Right ventricle myocardium inferior (tissue), 1 donor: ENCODE data around the gene ABCC9. TPM values are rescaled to one million over a fixed set of nuclear protein-coding genes. Genes with fewer than 3 reads are reported as not detected.

Experiments
- ATAC-seq: fragments of 200-7000 bp; cut with Tn5 transposase; one replicate; pipeline ENCODE4 v1.9.1; 2020; ENCODE audit warnings: mild to moderate bottlenecking, moderate library complexity
- DNase-seq: peaks from one replicate; pipeline ENCODE4 v3.0.0; 2021; ENCODE audit errors: missing footprints
- intact Hi-C: fragments of 100-400 bp; cut with DNase I; formaldehyde crosslinking; loops from one replicate; pipeline ENCODE4 v1.11.0; 2022
- total RNA-seq: library from RNA; stranded (reverse); fragmentation: NEBNext Ultra II Directional; extraction: Animal tissue kit (Norgen Biotek cat#: 25700); gene quantifications from one replicate; pipeline ENCODE4 v1.2.1, GENCODE V29; 2021
- donor health status: DM: no; HTN: yes; CAD: no; lungs with severe emphysema.

ABCC9 gene
- total RNA-seq, 1 donor from 2014 or later, result 78.1 TPM

DNA sequence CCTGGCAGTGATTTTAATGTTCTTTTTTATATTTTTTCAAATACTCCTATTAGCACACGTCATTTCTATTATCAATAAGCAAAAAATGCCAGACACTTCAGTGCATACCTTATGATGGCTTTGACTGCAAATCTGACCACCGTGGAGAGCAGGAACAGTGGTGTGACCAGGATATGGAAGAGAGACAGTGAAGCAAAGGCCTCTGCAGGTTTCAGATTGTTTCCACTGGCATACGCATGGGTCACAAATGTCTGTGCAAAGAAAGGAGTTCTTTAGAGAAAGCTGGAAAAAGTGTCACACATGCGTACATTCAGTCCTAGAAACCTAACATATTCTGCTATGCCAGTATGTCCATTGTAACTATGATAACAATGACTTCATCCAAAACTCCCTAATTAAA, 47.3 kb downstream of the ABCC9 start:
- no peak for DNase-seq
- no peak for ATAC-seq
- intact Hi-C loops, result no loop called here

DNA sequence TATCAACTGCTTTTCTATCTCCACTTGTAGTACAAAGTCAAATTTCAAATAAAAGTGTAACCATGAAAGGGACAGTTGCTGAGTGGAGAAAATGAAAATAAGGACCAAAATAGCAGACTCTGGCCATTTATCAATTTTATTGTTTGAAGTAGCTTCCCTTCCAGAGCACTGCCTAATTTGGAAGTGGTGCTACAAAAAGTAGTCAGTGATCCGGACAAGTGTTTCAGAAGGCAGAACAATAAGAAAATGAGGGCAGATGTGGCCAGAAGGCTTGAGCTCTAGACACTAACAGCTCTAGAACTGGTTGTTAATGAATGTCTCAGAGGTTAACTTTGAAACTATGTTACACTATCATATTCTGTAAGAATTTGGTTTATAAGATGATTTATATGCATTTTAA, 48.9 kb downstream of the ABCC9 start:
- ATAC-seq, result peak; percentile 42
- no peak for DNase-seq
- intact Hi-C loops, result no loop called here

DNA sequence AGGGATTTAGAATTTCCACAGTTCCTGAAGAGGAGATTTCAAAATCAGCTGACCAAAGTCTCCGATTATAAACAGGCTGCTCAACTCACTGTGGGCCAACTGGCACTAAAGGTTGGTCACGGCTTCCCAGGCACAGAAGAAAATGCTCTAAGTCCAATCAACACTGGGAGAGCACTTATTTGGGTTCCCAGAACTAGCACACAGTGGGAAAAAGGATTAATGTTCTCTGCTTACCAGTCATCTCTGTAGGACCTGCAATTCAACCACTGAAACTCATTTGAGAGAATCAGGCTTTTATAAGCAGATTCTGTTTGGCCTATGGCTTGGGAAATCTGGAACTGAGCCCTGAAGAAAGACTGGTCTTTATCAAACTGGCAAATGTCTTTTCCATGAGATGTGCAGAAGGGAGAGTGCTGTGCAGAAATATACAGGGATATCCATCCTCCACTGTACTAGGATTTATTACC, 49.4 kb downstream of the ABCC9 start:
- intact Hi-C loops, result no loop called here
- ATAC-seq (peak; percentile 91), DNase-seq (no peak)

DNA sequence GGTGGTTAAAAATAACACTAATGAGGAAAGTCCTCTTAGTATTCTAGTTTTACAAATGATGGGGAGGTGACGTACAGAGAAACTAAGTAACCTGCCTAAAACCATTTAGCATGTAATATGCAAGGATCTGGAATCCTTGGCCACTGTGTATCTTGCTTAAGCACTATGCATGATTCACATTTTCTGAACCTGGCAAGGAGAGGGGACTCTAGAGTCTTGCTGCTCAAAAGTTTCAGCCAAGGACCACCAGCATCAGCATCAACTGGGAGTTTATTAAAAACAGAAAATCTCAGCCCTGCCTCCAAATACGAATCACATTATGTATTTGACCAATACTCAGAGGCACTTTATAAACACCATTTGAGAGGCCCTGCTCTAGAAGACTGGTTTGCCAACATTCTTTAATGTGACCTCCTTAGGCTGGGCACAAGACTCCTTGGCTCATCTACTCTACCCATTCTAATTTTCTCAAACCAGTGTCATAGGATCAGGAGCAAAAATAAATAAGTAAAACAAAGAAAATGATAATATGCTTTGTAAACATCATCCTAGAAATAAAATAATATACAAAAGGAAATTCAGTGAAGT, 52.9 kb downstream of the ABCC9 start:
- no peak for DNase-seq
- intact Hi-C loops, result loop anchor here (5.0 kb wide), 1 partner anchor 71 kb away; no protein-coding TSS in a partner anchor

DNA sequence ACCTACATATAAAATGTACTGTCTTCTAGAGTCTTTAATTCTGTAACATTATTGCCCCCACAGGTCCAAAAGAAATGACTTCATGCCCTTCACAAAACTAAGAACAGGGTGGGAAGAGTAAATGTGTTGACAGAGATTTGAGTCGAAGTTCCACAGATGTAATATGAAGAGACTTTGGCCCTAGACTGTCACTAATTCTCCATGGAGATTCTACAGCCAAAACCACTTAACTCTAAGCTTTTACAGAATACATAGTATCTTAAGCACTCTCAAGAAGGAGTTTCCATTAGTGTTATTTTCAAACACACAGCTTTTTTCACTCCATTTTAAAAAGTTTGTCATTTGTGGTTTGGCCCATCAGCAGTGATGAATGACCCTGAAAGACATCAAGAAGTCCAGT, 56.3 kb downstream of the ABCC9 start:
- ATAC-seq, result peak; percentile 51
- intact Hi-C loops, result loop anchor here (5.0 kb wide), 2 partner anchors 57 to 68 kb away; partner anchors contain the start of gene ABCC9
- DNase-seq, result no peak

More for the DNA sequence above, 52.9 kb downstream of the ABCC9 start:
- no peak for ATAC-seq

DNA sequence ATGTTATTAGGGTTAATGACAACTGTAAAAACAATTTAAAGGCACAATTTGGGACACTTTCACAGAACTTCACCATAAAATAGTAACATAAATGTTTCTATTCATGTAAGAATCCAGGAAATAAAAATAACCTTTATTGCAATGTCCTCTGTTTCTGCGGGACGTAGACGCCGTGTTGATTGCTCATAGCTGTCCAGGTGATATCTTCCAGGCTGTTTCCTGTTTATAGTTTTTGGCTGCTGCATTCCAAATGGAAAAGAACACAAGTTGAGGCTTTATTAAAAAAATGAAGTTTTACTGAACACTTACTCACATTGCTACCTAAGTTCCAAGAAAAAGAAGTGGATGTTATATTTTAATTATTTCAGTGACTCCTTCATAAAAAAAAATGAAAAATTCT, 58.6 kb downstream of the ABCC9 start:
- intact Hi-C loops, result loop anchor here (5.0 kb wide), 1 partner anchor 60 kb away; the partner anchor contains the start of gene ABCC9

DNA sequence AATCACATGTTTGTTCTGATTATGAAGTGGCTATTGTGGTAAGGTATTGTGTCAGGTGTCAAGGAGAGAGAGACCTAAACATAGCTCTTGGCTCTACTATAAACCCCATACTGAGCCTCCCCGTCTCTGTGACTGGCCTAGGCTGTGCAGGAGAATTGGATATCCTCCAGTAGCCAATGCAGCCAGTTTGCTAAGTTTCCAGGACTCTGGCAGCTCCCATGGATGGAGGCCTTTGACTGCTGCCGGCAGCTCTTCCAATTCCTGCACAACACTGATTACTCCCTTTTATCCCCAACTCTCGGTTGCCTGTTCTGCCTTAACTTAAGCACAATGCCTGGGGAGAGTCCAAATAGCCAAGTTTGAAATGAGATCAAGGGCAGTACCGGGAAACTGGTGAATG, 59.3 kb downstream of the ABCC9 start:
- intact Hi-C loops, result loop anchor here (5.0 kb wide), 1 partner anchor 60 kb away; the partner anchor contains the start of gene ABCC9
- DNase-seq, result peak; percentile 63
- ATAC-seq, result peak; percentile 84

More for the DNA sequence above, 58.6 kb downstream of the ABCC9 start:
- no peak for ATAC-seq
- DNase-seq, result no peak

DNA sequence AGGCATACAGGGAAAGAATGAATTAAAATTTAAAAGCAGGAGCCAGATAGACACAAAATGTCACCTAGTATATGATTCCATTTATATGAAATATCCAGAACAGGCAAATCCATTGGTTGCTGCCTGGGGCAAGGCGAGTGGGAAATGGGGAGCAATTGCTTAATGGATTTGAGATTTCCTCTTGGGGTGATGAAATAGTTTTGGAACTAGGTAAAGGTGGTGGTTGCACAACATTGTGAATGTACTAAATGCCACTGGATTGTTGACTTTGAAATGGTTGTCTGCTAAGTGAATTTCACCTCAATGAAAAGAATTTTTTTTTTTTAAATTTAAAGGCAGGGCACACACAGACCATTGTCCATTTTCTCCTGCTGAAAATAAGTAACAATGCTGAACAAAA, 61.9 kb downstream of the ABCC9 start:
- no peak for ATAC-seq
- no peak for DNase-seq
- intact Hi-C loops, result no loop called here

DNA sequence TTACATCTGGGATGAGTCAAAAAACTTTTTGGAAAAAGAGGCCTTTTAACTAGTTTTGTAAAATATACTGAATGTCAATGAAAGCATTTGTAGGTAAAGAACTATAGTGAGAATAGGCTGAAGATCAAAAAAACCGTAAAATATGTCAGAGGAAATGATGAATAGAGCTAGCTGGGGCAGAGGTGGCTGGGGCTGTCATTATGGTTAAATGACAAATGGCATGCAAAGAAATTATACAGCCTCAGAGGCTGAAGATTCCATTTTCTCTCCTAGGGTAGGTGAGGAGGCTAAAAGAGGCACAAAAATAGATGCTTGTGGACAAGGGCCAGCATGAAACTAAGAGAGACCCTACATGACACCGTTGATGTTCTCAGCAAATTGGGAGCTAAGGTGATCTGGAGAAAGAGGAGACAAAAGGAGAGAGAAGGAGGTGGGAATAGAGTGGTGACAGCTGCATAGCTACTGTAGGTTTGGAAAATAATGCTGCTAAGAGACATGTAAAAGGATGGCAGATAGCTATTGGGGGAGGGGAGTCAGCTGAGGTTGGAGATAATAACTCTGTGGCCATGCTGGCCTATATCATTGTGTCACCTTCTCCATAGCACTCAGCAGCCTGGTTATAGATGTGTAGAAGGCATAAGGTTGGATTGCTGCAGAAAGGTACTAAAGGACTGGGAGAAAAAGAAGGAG, 63.8 kb downstream of the ABCC9 start:
- intact Hi-C loops, result no loop called here
- DNase-seq (no peak), ATAC-seq (peak; percentile 85)

DNA sequence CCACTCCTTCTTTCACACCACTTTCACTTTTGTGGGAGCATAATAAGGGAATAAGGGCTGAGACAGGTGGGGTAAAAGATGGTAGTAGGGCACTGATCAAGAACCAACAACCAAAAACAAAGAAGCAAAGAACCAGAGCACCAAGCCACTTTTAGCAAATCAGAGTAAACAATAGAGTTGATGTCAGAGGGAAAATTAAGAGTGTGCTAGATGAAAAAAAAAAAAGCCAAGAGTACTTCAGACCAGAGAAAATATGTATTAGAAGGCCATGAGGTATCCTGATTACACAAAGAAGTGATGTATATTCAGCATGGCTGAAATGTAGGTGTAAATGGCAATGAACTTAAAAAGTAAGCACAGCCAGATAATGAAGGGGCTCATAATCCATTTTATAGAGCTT, 75.4 kb downstream of the ABCC9 start:
- intact Hi-C loops, result no loop called here

DNA sequence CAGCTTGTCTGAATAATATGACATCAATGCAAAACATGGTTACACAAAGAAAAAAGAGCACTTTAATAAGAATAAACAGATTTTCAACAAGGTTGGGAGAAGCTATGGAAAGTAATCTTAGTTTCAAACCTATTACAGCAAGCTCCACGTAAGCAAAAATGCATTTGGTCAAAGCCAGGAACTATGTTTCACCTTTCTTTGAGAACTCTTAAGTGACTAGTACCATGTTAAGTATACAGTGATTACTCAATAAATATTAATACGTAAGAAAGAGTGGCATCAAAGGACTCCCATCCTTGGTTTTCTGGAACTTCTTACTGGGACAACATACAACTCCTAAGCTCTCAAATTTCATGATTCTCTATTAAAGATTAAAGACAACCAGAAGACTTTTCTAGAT, 80.7 kb downstream of the ABCC9 start:
- DNase-seq, result no peak
- no peak for ATAC-seq
- intact Hi-C loops, result no loop called here

More for the DNA sequence above, 75.4 kb downstream of the ABCC9 start:
- no peak for DNase-seq
- ATAC-seq, result no peak

DNA sequence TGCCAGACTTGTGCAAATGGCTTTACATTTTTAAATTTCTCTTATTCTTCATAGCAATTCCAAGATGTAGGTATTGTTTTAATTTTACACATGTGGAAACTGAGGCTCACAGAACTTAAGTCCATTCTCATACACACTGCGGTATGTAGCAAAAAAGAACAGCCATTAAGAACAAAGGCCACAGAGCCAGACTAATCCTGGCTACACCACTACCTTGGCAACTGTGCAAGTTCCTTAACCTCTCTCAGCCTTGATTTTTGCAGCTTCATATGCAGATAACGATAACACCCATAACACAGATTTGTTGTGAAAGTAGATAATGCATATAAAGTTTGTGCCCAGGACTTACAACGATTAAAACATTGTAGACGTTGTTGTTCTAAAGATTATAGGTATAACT, 81.1 kb downstream of the ABCC9 start:
- ATAC-seq, result no peak
- no peak for DNase-seq
- intact Hi-C loops, result no loop called here

DNA sequence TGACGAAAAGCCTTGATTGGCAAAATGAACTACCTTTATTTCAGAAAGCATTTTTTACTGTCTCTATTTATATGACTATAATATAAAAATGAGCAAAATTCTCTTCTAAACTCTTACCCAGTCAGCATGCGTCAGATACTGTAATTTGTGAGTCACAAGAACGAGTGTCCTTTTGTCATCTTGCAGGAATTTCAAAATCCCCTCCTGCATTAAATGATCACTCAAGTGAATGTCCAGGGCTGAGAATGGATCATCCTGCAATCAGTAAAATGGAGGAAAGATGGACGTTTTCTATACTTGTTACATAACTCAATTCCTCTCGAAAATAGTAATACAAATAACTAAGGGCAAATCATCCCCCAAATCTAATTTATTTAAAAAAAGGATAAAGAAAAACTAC, 89.0 kb downstream of the ABCC9 start:
- no peak for ATAC-seq
- intact Hi-C loops, result no loop called here
- DNase-seq, result no peak

DNA sequence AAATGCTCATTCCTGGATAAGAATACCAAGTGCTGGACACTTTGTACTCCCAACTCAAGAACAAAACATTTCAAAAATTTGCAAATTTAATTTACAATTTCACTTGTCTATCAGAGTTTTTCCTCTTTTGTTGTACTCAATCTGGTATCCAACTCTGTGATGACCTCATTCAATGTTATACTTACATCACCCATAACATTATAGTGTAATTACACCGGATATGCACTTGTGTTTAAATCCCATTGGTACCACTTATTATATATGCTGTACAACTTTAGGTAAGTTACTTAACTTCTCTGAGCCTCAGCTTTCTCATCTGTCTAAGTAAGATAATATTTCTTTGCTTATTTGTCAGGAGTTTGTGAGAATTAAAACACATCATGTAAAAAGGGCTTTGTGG, 90.1 kb downstream of the ABCC9 start:
- intact Hi-C loops, result no loop called here
- DNase-seq, result no peak
- ATAC-seq, result no peak

DNA sequence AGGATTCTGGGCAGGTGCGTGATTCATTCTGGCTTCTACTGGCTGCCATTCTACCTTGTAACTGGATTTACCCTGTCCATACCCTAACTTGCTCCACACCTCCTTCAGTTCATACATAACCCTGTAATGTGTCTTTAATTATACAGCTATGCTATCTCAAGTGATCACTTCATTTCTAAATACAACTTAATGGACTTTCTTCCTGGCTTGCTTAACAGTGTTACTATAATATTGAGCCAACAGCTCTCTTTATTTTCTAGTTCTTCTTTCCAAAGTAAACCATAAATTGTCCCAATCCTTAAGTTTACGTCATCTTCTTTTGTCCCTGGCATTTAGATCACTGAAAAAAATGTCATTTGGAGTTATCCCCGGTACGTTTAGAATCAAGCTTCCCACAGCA, 90.8 kb downstream of the ABCC9 start:
- intact Hi-C loops, result no loop called here
- ATAC-seq (peak; percentile 39), DNase-seq (no peak)

DNA sequence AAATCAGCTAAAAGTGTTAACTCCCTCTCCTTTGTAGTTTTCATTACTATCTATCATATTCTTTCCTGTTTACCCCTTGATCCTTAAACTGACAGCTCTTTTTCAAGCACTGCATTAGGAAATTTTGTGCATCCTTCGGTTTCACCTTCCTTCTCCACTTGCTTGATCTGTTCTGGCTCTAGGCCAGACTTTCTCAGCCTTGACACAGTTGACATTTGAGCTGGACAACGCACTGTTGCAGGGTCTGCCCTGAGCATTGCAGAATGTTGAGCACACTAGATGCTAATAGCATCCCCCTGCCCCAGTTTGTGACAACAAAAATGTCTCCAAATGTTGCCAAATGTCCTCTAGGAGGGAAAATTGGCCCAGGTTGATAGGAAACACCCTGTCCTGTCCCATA, 91.3 kb downstream of the ABCC9 start:
- no peak for DNase-seq
- intact Hi-C loops, result no loop called here
- no peak for ATAC-seq

DNA sequence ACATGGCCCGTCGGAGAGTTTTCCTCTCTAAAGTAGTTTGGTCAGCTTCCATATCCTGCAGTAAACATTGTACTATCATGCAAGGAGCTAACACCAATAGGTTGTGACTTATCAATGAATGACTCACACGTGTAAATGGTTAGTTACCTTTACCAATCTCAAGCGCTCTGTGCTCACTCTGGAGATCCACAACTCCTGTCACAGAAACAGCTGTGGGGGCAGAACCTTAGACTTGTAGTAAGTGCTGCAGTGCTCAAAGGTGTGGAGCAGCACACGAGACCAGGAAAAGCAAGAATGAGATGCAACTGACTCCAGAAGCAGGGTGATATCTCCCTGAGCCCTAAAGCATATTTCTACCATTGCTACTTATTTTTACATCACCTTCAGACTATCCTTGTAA, 93.0 kb downstream of the ABCC9 start:
- no peak for ATAC-seq
- DNase-seq, result no peak
- intact Hi-C loops, result no loop called here

DNA sequence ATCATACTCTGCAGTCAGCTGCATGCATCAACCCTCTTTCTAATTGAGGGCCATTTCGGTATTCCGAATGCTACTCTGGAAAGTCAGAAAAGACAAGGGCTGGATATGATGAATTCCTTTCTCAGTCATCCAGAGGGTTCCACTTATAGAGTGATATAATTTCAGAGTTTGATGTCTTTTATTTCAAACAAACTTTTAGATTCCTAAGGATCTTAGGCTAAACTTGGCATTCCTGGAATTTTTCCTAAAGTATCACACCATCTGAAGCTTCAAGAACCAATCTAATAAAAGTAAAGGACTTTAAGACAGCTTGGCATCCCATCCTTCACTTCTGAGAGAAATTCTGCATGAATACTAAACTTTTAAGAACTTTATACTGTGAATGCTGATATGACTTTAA, 97.4 kb downstream of the ABCC9 start:
- DNase-seq (no peak), ATAC-seq (no peak)
- intact Hi-C loops, result no loop called here

DNA sequence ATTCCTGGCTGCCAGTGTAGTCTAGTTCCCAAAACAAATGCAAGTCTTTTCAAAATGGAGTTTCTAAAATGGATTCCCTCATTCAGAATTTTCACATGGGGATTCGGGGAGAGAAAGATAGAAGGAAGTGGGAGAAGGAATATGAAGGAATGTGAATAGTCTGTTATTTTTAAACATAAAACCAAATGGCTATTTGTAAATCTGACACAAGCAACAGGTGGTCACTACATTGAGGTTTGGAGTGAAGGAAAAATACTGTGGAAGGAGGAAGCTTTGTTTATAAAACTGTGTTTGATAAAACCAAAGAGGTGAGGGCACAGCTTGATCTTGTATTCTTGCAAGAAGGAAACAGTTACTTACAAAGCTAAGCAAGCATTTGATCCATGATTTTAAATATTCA, 101.5 kb downstream of the ABCC9 start:
- DNase-seq (no peak), ATAC-seq (no peak)
- intact Hi-C loops, result no loop called here

DNA sequence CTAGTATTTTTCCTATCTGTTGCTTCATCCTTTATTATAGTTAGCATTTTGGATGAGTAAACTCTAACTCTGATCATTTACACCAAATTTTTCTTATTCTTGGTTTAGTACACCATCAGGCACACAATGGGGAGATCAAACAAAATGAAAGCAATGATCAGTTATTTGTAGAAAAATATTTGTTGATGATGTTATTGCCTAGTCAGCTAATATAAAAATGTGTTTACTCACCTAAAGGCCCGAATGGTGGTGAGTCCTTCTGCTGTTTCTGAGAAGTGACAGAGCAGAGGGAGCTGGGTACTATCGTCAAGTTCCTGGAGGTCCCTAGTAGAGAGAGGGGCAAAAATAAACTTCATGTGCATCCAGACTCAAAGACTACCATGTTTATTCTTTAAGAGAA, 103.4 kb downstream of the ABCC9 start:
- ATAC-seq, result no peak
- no peak for DNase-seq
- intact Hi-C loops, result no loop called here
